HG03378 (cell line): Measurements from ENCODE around the gene PCDHGB3.

ENCODE experiments used
- ATAC-seq: cut with Tn5 transposase; IDR thresholded peaks from one replicate; pipeline ENCODE4 v1.9.1; 2021; ENCODE audit warnings: mild to moderate bottlenecking, moderate library complexity; ENCODE audit not compliant: unreplicated experiment

Gene PCDHGB3

GRCh38 chr5:141417494-141418172 is 47.6 kb downstream of the PCDHGB3 start, which contains the start of gene PCDHGB7:
PCDHGB7 (plus strand) TSS chr5:141417677; CDS start chr5:141417860, 183 bp downstream.
- ATAC-seq, result peak; percentile 71

GRCh38 chr5:141419074-141419880 is 49.2 kb downstream of the PCDHGB3 start:
- ATAC-seq, result no peak

- ATAC-seq, result peak; percentile 50
Measured at GRCh38 chr5:141420855-141421488, 50.9 kb downstream of the PCDHGB3 start, which contains the start of gene PCDHGA11. PCDHGA11 (plus strand) TSS chr5:141421051; CDS start chr5:141421228, 177 bp downstream.

- ATAC-seq, result no peak
Measured at GRCh38 chr5:141421489-141421855, 51.4 kb downstream of the PCDHGB3 start.
